Testis (tissue), 3 donors: ENCODE data around the gene ALK. TPM values are rescaled to one million over a fixed set of nuclear protein-coding genes. Genes with fewer than 3 reads are reported as not detected.

Experiments used
- DNase-seq: peaks from one replicate; pipeline ENCODE4 v3.0.0-alpha.2; 2019
- H3K27ac ChIP-seq, 2 donors: fragments of 200-600 bp; sonication (generic); one replicate each; pipeline ENCODE4 v1.5.1; 2019
- H3K27me3 ChIP-seq: fragments of 200-600 bp; sonication (generic); one replicate; pipeline ENCODE4 v1.5.1; 2019
- H3K36me3 ChIP-seq: fragments of 200-600 bp; sonication (generic); one replicate; pipeline ENCODE4 v1.5.1; 2017; ENCODE audit warnings: low read depth; ENCODE audit errors: missing control alignments
- H3K4me1 ChIP-seq: fragments of 200-600 bp; sonication (generic); one replicate; pipeline ENCODE4 v1.5.1; 2019
- H3K4me3 ChIP-seq, 2 donors: fragments of 200-600 bp; sonication (generic); one replicate each; pipeline ENCODE4 v1.5.1; 2017 to 2019
- H3K9me3 ChIP-seq: fragments of 200-600 bp; sonication (generic); one replicate; pipeline ENCODE4 v1.5.1; 2017
- POLR2A ChIP-seq: fragments of 450-650 bp; IDR thresholded peaks from one replicate; pipeline ENCODE4 v1.6.1; 2017; ENCODE audit warnings: antibody characterized with exemption, mild to moderate bottlenecking, moderate library complexity
- WGBS, 2 donors: methylation state at CpG; one replicate each; pipeline ENCODE4 v1.1.5; 2018; 5-methylcytosine and 5-hydroxymethylcytosine counted together
- intact Hi-C: fragments of 100-400 bp; cut with DNase I; formaldehyde crosslinking; loops from one replicate; pipeline ENCODE4 v1.15.1; 2023; ENCODE audit warnings: low total_unique reads
- polyA plus RNA-seq: library from polyadenylated mRNA; stranded (reverse); fragments of 350-450 nt; fragmentation: Illumina TruSeq; extraction: RNeasy Lipid Tissue Mini Kit (QIAGEN cat#74804); gene quantifications from one replicate; pipeline ENCODE4 v1.2.3, GENCODE V29; 2014; ENCODE audit warnings: low read depth, low replicate concordance; ENCODE audit not compliant: insufficient read depth
- total RNA-seq, 2 donors: library from RNA; depleted of rRNA; stranded (reverse); fragments of >200 nt; gene quantifications; one replicate each; pipeline ENCODE4 v1.2.3, GENCODE V29; 2016
- TF ChIP-seq, protein P1 (sequence below), 3 experiments: fragments of 450-650 bp in 2 of 3; fragments of 200-600 bp in 1 of 3; sonication (generic) in 1 of 3; IDR thresholded peaks; one replicate each; pipeline ENCODE4 v1.5.1; 2016 to 2019; ENCODE audit warnings: antibody characterized with exemption in 3 of 3, mild to moderate bottlenecking in 2 of 3, moderate library complexity in 1 of 3

ALK gene
- total and polyA plus RNA-seq, 3 donors from 2014 or later, result 2.1 to 3.8 (median 3.8) TPM

- Histone ChIP-seq H3K4me3 (no peak overlapping the region), H3K27me3 (no peaks in the 10 kb centered on the region), H3K36me3 (no peaks in the 10 kb centered on the region), H3K27ac (no peak overlapping the region), H3K9me3 (no peaks in the 10 kb centered on the region), H3K4me1 (no peaks in the 10 kb centered on the region)
- intact Hi-C loops, result no loop called here
- 68 to 76% methylated on average over 4 of the region's 4 CpGs for WGBS, 2 donors
- no peak for DNase-seq
- no peak for TF ChIP-seq POLR2A
- TF ChIP-seq, protein P1, sequence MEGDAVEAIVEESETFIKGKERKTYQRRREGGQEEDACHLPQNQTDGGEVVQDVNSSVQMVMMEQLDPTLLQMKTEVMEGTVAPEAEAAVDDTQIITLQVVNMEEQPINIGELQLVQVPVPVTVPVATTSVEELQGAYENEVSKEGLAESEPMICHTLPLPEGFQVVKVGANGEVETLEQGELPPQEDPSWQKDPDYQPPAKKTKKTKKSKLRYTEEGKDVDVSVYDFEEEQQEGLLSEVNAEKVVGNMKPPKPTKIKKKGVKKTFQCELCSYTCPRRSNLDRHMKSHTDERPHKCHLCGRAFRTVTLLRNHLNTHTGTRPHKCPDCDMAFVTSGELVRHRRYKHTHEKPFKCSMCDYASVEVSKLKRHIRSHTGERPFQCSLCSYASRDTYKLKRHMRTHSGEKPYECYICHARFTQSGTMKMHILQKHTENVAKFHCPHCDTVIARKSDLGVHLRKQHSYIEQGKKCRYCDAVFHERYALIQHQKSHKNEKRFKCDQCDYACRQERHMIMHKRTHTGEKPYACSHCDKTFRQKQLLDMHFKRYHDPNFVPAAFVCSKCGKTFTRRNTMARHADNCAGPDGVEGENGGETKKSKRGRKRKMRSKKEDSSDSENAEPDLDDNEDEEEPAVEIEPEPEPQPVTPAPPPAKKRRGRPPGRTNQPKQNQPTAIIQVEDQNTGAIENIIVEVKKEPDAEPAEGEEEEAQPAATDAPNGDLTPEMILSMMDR (IDR thresholded peaks at IDR 0.05), result no peak
Observed at GRCh38 chr2:29733965-29734364, 187.4 kb downstream of the ALK start.

DNA sequence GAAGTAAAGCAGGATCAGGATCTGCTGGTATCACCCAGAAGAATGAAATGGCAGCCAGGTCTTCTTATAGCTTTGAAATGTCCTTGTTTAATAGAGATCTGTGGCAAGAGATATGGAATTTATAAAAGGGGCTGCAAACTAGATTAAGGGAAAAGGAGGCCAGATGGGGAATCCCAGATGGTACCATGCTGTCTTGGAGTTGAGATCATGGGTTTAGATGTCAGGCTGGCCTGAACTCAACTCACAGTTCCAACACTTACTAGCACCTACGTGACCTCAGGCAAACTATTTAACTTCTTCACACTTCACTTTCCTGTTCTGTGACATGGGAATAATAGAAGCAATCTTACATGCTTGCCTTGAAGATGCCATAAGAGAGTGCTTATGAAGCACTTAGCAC lies 188.2 kb downstream of the ALK start:
- no peak for DNase-seq
- Histone ChIP-seq H3K9me3 (no peaks in the 10 kb centered on the region), H3K27me3 (no peaks in the 10 kb centered on the region), H3K4me1 (no peaks in the 10 kb centered on the region), H3K36me3 (no peaks in the 10 kb centered on the region), H3K4me3 (no peak overlapping the region), H3K27ac (no peak overlapping the region)
- intact Hi-C loops, result no loop called here
- WGBS, 2 donors, result 74 to 88% methylated on average over 1 of the region's 1 CpG
- no peak for TF ChIP-seq POLR2A
- TF ChIP-seq, protein P1 (IDR thresholded peaks at IDR 0.05), result no peak

DNA sequence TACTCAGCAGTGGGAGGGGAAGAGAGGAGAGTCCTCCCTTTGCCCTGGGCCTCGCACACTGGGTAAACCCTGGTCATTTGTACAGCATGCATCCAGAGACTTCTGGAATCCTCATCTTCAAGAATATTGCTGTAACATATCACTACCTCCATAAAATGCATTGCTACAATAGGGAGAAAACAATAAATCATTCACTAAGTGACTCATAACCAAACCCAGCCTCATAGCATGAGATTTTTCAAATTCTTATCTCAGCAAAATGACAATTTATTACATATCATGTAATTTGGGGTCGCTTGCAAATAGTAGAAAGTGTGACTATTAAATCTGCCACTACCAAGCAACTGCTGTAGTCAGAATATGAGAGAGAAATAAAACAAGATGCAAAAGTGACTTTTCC lies 189.4 kb downstream of the ALK start:
- WGBS, 2 donors, result 73 to 78% methylated on average over 2 of the region's 2 CpGs
- TF ChIP-seq POLR2A, result no peak
- TF ChIP-seq, protein P1 (IDR thresholded peaks at IDR 0.05), result no peak
- no peak overlapping the region for H3K27ac ChIP-seq
- no peaks in the 10 kb centered on the region for H3K36me3 ChIP-seq
- H3K9me3 ChIP-seq, result no peaks in the 10 kb centered on the region
- no peaks in the 10 kb centered on the region for H3K27me3 ChIP-seq
- H3K4me3 ChIP-seq, result no peak overlapping the region
- H3K4me1 ChIP-seq, result no peaks in the 10 kb centered on the region
- intact Hi-C loops, result no loop called here
- no peak for DNase-seq

GRCh38 chr2:29729932-29730331 lies 191.5 kb downstream of the ALK start:
- H3K4me1 ChIP-seq, result no peaks in the 10 kb centered on the region
- H3K27me3 ChIP-seq, result no peaks in the 10 kb centered on the region
- no peak overlapping the region for H3K4me3 ChIP-seq
- intact Hi-C loops, result no loop called here
- 69 to 74% methylated on average over 7 of the region's 7 CpGs for WGBS, 2 donors
- H3K27ac ChIP-seq, result no peak overlapping the region
- no peaks in the 10 kb centered on the region for H3K36me3 ChIP-seq
- no peak for DNase-seq
- TF ChIP-seq POLR2A, result no peak
- TF ChIP-seq, protein P1 (IDR thresholded peaks at IDR 0.05), result no peak
- no peaks in the 10 kb centered on the region for H3K9me3 ChIP-seq

DNA sequence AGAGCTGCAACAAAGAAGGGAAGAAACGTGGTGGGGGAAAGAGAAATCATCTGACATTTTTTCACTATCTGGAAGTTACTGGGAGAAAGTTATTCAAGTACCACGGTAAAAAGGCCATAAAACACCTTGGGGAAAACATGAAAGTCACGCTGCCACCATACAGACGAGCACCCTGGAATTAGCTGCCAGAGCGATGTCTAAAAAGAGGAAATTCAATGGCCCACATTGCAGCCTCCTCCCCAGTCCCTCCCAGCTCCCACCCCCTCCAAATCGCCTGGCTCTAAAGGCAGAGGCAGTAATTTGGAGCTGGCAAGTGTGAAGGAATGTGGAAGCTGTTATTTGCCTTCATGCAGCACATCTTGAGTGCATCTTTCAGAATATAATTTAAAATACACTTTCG lies 192.0 kb downstream of the ALK start:
- no peaks in the 10 kb centered on the region for H3K4me1 ChIP-seq
- H3K9me3 ChIP-seq, result no peaks in the 10 kb centered on the region
- no peak overlapping the region for H3K4me3 ChIP-seq
- intact Hi-C loops, result no loop called here
- no peaks in the 10 kb centered on the region for H3K36me3 ChIP-seq
- TF ChIP-seq, protein P1 (IDR thresholded peaks at IDR 0.05), result no peak
- no peak for TF ChIP-seq POLR2A
- 37 to 39% methylated on average over 7 of the region's 7 CpGs for WGBS, 2 donors
- no peak overlapping the region for H3K27ac ChIP-seq
- DNase-seq, result no peak
- no peaks in the 10 kb centered on the region for H3K27me3 ChIP-seq
